ENCODE measurements around the gene SLC25A21.

The SLC25A21 gene

GRCh38 chr14:36971263-36971855, 201.0 kb downstream of the SLC25A21 start:
- Histone ChIP-seq H3K9ac (ENCODE audit: low read length) (no peak overlapping the region), H3K9me3 (replicated peaks; ENCODE audit: insufficient read depth, low read length) (no peaks in the 10 kb centered on the region), H3K9me2 (replicated peaks; ENCODE audit: insufficient read depth, low read length) (no peaks in the 10 kb centered on the region), H3K36me3 (replicated peaks; ENCODE audit: insufficient read depth, low read length) (no peaks in the 10 kb centered on the region), H3K79me2 (ENCODE audit: low read length) (no peaks in the 10 kb centered on the region), H3K27me3 (replicated peaks; ENCODE audit: insufficient read depth, low read length) (no peaks in the 10 kb centered on the region), H3K4me1 (ENCODE audit: low read length) (no peaks in the 10 kb centered on the region), H3F3A (ENCODE audit: insufficient read depth, low read length) (no peaks in the 10 kb centered on the region), H3K4me2 (ENCODE audit: low read depth, low read length) (no peak overlapping the region), H2AFZ (ENCODE audit: low read length) (no peak overlapping the region), H4K20me1 (ENCODE audit: insufficient read depth, low read length) (no peaks in the 10 kb centered on the region), H3K27ac (ENCODE audit: low read length) (no peak overlapping the region), H3K4me3 (ENCODE audit: low read length) (no peak overlapping the region)
- no peak for DNase-seq
- no peak for TF ChIP-seq EZH2 (optimal IDR thresholded peaks at IDR 0.05; ENCODE audit: low read depth, low read length)
- no peak for TF ChIP-seq CTCF (IDR thresholded peaks at IDR 0.05; ENCODE audit: low read length)
- no peak for TF ChIP-seq EZH2phosphoT487 (IDR thresholded peaks at IDR 0.05; ENCODE audit: low read length)

GRCh38 chr14:36967892-36968555, 204.4 kb downstream of the SLC25A21 start:
- H4K20me1 ChIP-seq (ENCODE audit: insufficient read depth, low read length) = no peaks in the 10 kb centered on the region
- no peak for DNase-seq
- no peaks in the 10 kb centered on the region for H3F3A ChIP-seq (ENCODE audit: insufficient read depth, low read length)
- no peaks in the 10 kb centered on the region for H3K9me2 ChIP-seq (replicated peaks; ENCODE audit: insufficient read depth, low read length)
- no peak overlapping the region for H3K4me3 ChIP-seq (ENCODE audit: low read length)
- TF ChIP-seq EZH2 (optimal IDR thresholded peaks at IDR 0.05; ENCODE audit: low read depth, low read length) = no peak
- TF ChIP-seq EZH2phosphoT487 (IDR thresholded peaks at IDR 0.05; ENCODE audit: low read length) = no peak
- TF ChIP-seq CTCF (IDR thresholded peaks at IDR 0.05; ENCODE audit: low read length) = no peak
- no peaks in the 10 kb centered on the region for H3K36me3 ChIP-seq (replicated peaks; ENCODE audit: insufficient read depth, low read length)
- no peaks in the 10 kb centered on the region for H3K27me3 ChIP-seq (replicated peaks; ENCODE audit: insufficient read depth, low read length)
- H3K79me2 ChIP-seq (ENCODE audit: low read length) = no peaks in the 10 kb centered on the region
- H3K4me2 ChIP-seq (ENCODE audit: low read depth, low read length) = no peak overlapping the region
- H3K9me3 ChIP-seq (replicated peaks; ENCODE audit: insufficient read depth, low read length) = no peaks in the 10 kb centered on the region
- H3K27ac ChIP-seq (ENCODE audit: low read length) = no peak overlapping the region
- no peak overlapping the region for H3K9ac ChIP-seq (ENCODE audit: low read length)
- no peaks in the 10 kb centered on the region for H3K4me1 ChIP-seq (ENCODE audit: low read length)
- H2AFZ ChIP-seq (ENCODE audit: low read length) = no peak overlapping the region

- no peak overlapping the region for H3K27ac ChIP-seq (ENCODE audit: low read length)
- no peak overlapping the region for H2AFZ ChIP-seq (ENCODE audit: low read length)
- H3K9me2 ChIP-seq (replicated peaks; ENCODE audit: insufficient read depth, low read length) = no peaks in the 10 kb centered on the region
These were observed 216.4 kb downstream of the SLC25A21 start for GRCh38 chr14:36955967-36956366.

More at GRCh38 chr14:36955967-36956366, 216.4 kb downstream of the SLC25A21 start:
- no peaks in the 10 kb centered on the region for H3K4me1 ChIP-seq (ENCODE audit: low read length)
- TF ChIP-seq EZH2 (optimal IDR thresholded peaks at IDR 0.05; ENCODE audit: low read depth, low read length) (no peak), EZH2phosphoT487 (IDR thresholded peaks at IDR 0.05; ENCODE audit: low read length) (no peak), CTCF (IDR thresholded peaks at IDR 0.05; ENCODE audit: low read length) (no peak)
- no peaks in the 10 kb centered on the region for H3K79me2 ChIP-seq (ENCODE audit: low read length)
- H3K9ac ChIP-seq (ENCODE audit: low read length) = no peak overlapping the region
- no peak overlapping the region for H3K4me2 ChIP-seq (ENCODE audit: low read depth, low read length)
- no peaks in the 10 kb centered on the region for H3K9me3 ChIP-seq (replicated peaks; ENCODE audit: insufficient read depth, low read length)
- no peaks in the 10 kb centered on the region for H3F3A ChIP-seq (ENCODE audit: insufficient read depth, low read length)
- no peaks in the 10 kb centered on the region for H3K36me3 ChIP-seq (replicated peaks; ENCODE audit: insufficient read depth, low read length)
- no peak for DNase-seq
- H3K4me3 ChIP-seq (ENCODE audit: low read length) = no peak overlapping the region
- H4K20me1 ChIP-seq (ENCODE audit: insufficient read depth, low read length) = no peaks in the 10 kb centered on the region
- H3K27me3 ChIP-seq (replicated peaks; ENCODE audit: insufficient read depth, low read length) = no peaks in the 10 kb centered on the region

Data from MM.1S (cell line).